HG03565 (cell line): ENCODE measurements around the gene EVI5L.

Experiments
- ATAC-seq: cut with Tn5 transposase; IDR thresholded peaks from one replicate; pipeline ENCODE4 v1.9.1; 2021; ENCODE audit warnings: mild to moderate bottlenecking, moderate library complexity; ENCODE audit not compliant: unreplicated experiment

Gene EVI5L

GRCh38 chr19:7910321-7911161 lies 80.5 kb downstream of the EVI5L start:
- ATAC-seq, result no peak

- ATAC-seq, result no peak
Measured at GRCh38 chr19:7911508-7912143, 81.6 kb downstream of the EVI5L start.

DNA sequence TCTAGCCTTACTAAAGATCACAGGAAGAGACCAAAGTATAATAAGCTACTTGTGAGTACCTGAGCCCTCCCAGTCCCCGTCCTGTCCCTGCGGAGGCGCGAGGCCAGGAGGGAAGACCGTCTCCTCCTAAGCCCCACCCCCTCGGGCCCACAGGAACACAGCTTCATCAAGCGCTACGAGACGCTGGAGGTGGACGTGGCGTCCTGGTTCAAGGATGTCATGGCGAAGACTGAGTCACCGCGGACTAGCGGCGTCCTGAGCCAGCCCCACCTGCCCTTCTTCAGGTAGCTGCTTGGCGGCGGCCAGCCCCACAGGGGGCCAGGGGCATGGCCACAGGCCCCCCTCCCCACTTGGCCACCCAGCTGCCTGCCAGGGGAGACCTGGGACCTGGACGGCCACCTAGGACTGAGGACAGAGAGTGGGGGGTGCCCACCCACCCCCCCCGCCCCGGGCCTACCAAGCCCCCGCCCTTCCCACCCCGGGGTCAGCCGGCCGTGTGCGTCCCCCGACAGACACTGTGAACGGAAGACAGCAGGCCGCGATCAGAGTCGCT lies 82.2 kb downstream of the EVI5L start:
- ATAC-seq, result no peak

- ATAC-seq, result no peak
Measured at GRCh38 chr19:7912697-7913564, 82.9 kb downstream of the EVI5L start.

DNA sequence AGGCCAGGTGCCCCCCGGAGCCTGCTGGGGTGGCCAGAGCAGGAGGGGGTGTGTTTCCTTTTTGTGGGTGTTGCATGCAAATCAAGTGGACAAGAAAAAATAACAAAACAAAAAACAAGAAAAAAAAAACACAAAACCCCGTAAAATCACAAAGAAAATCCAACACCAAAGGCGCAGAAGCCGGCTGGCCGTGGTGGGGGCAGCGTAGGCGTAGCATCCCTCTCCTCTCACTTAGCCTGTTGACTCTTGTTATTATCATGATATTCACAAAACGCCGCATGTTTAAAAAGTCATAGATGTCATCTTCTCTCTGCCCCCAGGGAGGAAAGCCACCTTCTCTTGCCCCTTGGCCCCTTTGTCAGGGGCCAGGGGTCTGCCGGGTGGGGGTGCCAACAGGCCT lies 83.6 kb downstream of the EVI5L start:
- no peak for ATAC-seq

DNA sequence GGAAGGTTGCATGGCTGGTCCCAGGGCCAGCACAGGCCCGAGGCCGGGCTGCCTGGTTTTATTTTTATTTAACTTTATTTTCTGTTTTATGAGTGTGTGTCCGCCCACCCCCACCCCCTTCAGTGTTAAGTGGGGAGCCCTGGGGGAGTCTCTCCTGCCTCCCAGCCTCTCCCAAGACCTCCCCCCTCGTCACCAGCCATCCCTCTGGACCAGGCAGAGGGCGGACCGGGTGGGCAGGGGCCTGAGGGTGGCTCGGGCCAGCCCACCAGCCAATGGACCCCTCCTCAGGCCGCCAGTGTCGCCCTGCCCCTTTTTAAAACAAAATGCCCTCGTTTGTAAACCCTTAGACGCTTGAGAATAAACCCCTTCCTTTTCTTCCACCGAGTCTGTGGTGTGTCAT lies 84.1 kb downstream of the EVI5L start:
- ATAC-seq, result no peak
